ENCODE data around the gene GPHN. TPM values are rescaled to one million over a fixed set of nuclear protein-coding genes. Genes with fewer than 3 reads are reported as not detected.

GPHN gene
- total RNA-seq, 1 experiment from 2014 or later: 18.1 TPM

DNA sequence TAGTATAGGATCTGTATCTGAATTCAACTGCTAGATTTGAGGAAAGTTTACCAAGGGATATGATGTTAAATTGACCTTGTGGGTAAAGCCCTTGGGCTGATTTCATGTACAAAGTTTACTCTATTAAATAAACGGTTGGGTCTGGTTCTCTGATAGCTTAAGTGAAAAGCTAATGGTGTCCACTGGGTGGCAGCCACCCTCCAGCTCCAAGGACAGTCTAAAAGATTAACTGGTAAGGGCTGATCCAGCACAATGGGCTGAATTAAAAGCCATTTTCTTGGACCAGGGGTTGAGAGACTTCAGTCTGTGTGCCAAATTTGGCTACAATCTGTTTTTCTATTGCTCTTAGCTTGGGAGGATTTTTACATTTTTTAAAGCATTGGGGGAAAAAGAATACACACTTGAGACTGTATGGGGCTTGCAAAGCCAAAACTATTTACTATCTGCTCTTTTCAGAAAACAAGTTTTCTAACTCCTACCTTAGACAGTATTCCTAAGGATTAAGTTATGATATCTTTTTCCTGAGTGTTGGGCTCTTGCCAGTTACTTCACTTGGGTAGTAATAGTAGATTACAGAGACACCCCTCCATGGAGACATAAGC lies 116.5 kb downstream of the GPHN start:
- no peaks in the 10 kb centered on the region for H3K27me3 Mint-ChIP-seq (ENCODE audit: low read depth)
- H3K9me3 Mint-ChIP-seq: peaks cover 21% of the 10 kb centered on the region
- H3K36me3 Mint-ChIP-seq: peaks cover 17% of the 10 kb centered on the region
- H3K4me1 Mint-ChIP-seq: peaks cover 20% of the 10 kb centered on the region; the same call in 1 of the 2 replicates
- H3K27ac Mint-ChIP-seq: no peak overlapping the region
- TF ChIP-seq RELA (CRISPR knock-in tag; IDR thresholded peaks at IDR 0.05; ENCODE audit: borderline replicate concordance) (no peak), HMGA2 (CRISPR knock-in tag; IDR thresholded peaks at IDR 0.05) (no peak), CREB1 (CRISPR knock-in tag; IDR thresholded peaks at IDR 0.05) (no peak)
- TF ChIP-seq, protein P1, sequence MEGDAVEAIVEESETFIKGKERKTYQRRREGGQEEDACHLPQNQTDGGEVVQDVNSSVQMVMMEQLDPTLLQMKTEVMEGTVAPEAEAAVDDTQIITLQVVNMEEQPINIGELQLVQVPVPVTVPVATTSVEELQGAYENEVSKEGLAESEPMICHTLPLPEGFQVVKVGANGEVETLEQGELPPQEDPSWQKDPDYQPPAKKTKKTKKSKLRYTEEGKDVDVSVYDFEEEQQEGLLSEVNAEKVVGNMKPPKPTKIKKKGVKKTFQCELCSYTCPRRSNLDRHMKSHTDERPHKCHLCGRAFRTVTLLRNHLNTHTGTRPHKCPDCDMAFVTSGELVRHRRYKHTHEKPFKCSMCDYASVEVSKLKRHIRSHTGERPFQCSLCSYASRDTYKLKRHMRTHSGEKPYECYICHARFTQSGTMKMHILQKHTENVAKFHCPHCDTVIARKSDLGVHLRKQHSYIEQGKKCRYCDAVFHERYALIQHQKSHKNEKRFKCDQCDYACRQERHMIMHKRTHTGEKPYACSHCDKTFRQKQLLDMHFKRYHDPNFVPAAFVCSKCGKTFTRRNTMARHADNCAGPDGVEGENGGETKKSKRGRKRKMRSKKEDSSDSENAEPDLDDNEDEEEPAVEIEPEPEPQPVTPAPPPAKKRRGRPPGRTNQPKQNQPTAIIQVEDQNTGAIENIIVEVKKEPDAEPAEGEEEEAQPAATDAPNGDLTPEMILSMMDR (IDR thresholded peaks at IDR 0.05): peak; percentile 39; the same call in 1 of the 2 replicates
- H3K4me3 Mint-ChIP-seq: no peak overlapping the region
- ATAC-seq (peak; percentile 99), DNase-seq (ENCODE audit: low spot score) (peak; percentile 62)
- ChIA-PET POLR2A (no interaction called here), CTCF (interaction anchor here (0.6 to 2.6 kb wide), 21 partner anchors 10 to 711 kb away, joined by 3 to 18 read pairs (median 3); partner anchors contain the start of gene GPHN)

DNA sequence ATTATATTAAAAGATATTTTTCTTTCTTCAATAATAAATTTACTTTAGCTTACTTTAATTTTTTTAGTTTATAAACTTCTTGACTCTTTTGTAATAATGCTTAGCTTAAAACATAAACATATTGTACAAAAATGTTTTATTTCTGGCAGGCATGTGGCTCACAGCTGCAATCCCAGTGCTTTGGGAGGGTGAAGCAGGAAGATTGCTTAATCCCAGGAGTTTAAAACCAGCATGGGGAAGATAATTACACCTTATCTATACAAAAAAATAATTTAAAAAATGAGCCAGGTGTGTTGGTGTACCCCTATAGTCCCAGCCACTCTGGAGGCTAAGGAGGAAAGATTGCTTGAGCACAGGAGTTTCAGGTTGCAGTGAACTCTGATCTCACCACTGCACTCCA lies 120.7 kb downstream of the GPHN start:
- DNase-seq (ENCODE audit: low spot score) (no peak), ATAC-seq (no peak)
- no peaks in the 10 kb centered on the region for H3K9me3 Mint-ChIP-seq
- CTCF ChIA-PET: no interaction called here
- TF ChIP-seq, protein P2, sequence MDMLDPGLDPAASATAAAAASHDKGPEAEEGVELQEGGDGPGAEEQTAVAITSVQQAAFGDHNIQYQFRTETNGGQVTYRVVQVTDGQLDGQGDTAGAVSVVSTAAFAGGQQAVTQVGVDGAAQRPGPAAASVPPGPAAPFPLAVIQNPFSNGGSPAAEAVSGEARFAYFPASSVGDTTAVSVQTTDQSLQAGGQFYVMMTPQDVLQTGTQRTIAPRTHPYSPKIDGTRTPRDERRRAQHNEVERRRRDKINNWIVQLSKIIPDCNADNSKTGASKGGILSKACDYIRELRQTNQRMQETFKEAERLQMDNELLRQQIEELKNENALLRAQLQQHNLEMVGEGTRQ (CRISPR knock-in tag; IDR thresholded peaks at IDR 0.05): no peak
- TF ChIP-seq MYBL2 (CRISPR knock-in tag; IDR thresholded peaks at IDR 0.05) (no peak), CREM (CRISPR knock-in tag; IDR thresholded peaks at IDR 0.05) (no peak), SP1 (CRISPR knock-in tag; conservative IDR thresholded peaks at IDR 0.05) (no peak)
- TF ChIP-seq, protein P3, sequence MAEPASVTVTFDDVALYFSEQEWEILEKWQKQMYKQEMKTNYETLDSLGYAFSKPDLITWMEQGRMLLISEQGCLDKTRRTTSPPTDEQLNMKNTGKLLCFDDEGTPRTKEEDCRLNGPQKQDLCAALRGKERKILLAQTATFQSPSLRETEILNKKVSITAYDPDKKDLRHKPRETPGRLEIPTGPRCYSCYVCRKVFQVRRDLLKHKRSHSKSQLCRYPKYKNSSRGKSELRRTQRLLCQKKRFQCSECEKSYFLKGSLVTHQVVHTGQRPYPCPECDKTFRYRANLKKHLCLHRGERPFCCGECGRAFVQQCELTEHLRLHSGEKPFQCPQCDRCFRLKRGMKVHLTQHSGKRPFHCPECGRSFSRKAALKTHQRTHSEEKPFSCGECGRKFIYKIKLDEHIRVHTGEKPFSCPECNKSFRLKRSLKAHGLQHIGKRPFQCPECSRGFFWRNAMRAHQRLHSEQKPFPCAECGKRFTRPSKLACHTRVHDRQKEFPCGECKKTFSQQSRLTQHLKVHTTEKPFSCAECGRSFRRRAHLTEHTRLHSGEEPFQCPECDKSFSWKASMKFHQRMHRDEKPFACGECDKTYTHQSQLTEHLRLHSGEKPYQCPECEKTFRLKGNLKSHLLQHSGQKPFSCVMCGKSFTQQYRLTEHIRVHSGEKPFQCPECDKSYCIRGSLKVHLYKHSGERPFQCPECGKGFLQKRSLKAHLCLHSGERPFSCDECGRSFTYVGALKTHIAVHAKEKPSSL (CRISPR knock-in tag; conservative IDR thresholded peaks at IDR 0.05): no peak
- TF ChIP-seq, protein P4, sequence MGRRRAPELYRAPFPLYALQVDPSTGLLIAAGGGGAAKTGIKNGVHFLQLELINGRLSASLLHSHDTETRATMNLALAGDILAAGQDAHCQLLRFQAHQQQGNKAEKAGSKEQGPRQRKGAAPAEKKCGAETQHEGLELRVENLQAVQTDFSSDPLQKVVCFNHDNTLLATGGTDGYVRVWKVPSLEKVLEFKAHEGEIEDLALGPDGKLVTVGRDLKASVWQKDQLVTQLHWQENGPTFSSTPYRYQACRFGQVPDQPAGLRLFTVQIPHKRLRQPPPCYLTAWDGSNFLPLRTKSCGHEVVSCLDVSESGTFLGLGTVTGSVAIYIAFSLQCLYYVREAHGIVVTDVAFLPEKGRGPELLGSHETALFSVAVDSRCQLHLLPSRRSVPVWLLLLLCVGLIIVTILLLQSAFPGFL (CRISPR knock-in tag; IDR thresholded peaks at IDR 0.05; ENCODE audit: borderline replicate concordance): no peak
- no peaks in the 10 kb centered on the region for H3K27me3 Mint-ChIP-seq (ENCODE audit: low read depth)
- no peak overlapping the region for H3K27ac Mint-ChIP-seq
- H3K4me3 Mint-ChIP-seq: no peak overlapping the region
- H3K36me3 Mint-ChIP-seq: no peaks in the 10 kb centered on the region
- H3K4me1 Mint-ChIP-seq: peaks cover 13% of the 10 kb centered on the region; the same call in 1 of the 2 replicates
- POLR2A ChIA-PET: no interaction called here

DNA sequence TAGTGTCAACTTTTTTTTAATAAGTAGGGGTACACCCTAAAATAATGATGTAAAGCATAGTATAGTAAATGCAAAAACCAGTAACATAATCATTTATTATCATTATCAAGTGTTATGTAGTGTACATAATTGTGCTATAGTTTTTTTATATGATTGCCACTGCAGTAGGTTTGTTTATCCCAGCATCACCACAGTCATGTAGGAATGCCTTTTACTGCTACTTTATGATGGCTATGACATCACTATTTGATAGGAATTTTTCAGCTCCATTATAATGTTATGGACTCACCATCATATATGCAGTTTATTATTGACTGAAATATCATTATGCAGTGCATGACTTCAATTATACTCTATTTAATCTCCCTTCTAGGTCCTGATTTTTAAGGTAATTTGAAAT lies 121.6 kb downstream of the GPHN start:
- Mint-ChIP-seq H3K9me3 (no peaks in the 10 kb centered on the region), H3K27ac (no peak overlapping the region), H3K27me3 (ENCODE audit: low read depth) (no peaks in the 10 kb centered on the region), H3K4me3 (no peak overlapping the region), H3K4me1 (peaks cover 11% of the 10 kb centered on the region; the same call in 1 of the 2 replicates), H3K36me3 (no peaks in the 10 kb centered on the region)
- CTCF ChIA-PET: no interaction called here
- POLR2A ChIA-PET: no interaction called here
- no peak for ATAC-seq
- no peak for DNase-seq (ENCODE audit: low spot score)
- no peak for TF ChIP-seq NFYB (CRISPR knock-in tag; conservative IDR thresholded peaks at IDR 0.05; ENCODE audit: low read depth)
- no peak for TF ChIP-seq TCF7 (CRISPR knock-in tag; IDR thresholded peaks at IDR 0.05; ENCODE audit: low read depth)
- TF ChIP-seq, protein P5, sequence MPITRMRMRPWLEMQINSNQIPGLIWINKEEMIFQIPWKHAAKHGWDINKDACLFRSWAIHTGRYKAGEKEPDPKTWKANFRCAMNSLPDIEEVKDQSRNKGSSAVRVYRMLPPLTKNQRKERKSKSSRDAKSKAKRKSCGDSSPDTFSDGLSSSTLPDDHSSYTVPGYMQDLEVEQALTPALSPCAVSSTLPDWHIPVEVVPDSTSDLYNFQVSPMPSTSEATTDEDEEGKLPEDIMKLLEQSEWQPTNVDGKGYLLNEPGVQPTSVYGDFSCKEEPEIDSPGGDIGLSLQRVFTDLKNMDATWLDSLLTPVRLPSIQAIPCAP (CRISPR knock-in tag; IDR thresholded peaks at IDR 0.05): no peak
- TF ChIP-seq ESRRA (CRISPR knock-in tag; IDR thresholded peaks at IDR 0.05; ENCODE audit: borderline replicate concordance): no peak
- TF ChIP-seq RELA (CRISPR knock-in tag; IDR thresholded peaks at IDR 0.05; ENCODE audit: borderline replicate concordance): no peak
- no peak for TF ChIP-seq CBFB (CRISPR knock-in tag; IDR thresholded peaks at IDR 0.05; ENCODE audit: low read depth)
- TF ChIP-seq, protein P6, sequence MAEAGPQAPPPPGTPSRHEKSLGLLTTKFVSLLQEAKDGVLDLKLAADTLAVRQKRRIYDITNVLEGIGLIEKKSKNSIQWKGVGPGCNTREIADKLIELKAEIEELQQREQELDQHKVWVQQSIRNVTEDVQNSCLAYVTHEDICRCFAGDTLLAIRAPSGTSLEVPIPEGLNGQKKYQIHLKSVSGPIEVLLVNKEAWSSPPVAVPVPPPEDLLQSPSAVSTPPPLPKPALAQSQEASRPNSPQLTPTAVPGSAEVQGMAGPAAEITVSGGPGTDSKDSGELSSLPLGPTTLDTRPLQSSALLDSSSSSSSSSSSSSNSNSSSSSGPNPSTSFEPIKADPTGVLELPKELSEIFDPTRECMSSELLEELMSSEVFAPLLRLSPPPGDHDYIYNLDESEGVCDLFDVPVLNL (CRISPR knock-in tag; IDR thresholded peaks at IDR 0.05; ENCODE audit: borderline replicate concordance, low read depth): no peak
- TF ChIP-seq, protein P7, sequence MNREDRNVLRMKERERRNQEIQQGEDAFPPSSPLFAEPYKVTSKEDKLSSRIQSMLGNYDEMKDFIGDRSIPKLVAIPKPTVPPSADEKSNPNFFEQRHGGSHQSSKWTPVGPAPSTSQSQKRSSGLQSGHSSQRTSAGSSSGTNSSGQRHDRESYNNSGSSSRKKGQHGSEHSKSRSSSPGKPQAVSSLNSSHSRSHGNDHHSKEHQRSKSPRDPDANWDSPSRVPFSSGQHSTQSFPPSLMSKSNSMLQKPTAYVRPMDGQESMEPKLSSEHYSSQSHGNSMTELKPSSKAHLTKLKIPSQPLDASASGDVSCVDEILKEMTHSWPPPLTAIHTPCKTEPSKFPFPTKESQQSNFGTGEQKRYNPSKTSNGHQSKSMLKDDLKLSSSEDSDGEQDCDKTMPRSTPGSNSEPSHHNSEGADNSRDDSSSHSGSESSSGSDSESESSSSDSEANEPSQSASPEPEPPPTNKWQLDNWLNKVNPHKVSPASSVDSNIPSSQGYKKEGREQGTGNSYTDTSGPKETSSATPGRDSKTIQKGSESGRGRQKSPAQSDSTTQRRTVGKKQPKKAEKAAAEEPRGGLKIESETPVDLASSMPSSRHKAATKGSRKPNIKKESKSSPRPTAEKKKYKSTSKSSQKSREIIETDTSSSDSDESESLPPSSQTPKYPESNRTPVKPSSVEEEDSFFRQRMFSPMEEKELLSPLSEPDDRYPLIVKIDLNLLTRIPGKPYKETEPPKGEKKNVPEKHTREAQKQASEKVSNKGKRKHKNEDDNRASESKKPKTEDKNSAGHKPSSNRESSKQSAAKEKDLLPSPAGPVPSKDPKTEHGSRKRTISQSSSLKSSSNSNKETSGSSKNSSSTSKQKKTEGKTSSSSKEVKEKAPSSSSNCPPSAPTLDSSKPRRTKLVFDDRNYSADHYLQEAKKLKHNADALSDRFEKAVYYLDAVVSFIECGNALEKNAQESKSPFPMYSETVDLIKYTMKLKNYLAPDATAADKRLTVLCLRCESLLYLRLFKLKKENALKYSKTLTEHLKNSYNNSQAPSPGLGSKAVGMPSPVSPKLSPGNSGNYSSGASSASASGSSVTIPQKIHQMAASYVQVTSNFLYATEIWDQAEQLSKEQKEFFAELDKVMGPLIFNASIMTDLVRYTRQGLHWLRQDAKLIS (CRISPR knock-in tag; IDR thresholded peaks at IDR 0.05; ENCODE audit: borderline replicate concordance): no peak
